Right lobe of liver (tissue), 4 donors: ENCODE data around the gene ELFN1.

Source experiments
- POLR2A ChIP-seq: fragments of 450-650 bp; IDR thresholded peaks from one replicate; pipeline ENCODE4 v1.6.1; 2017; ENCODE audit warnings: antibody characterized with exemption, mild to moderate bottlenecking
- TF ChIP-seq, protein P1 (sequence below), 4 donors: fragments of 200-600 bp in 3 of 4; fragments of 450-650 bp in 1 of 4; IDR thresholded peaks; one replicate each; pipeline versions ENCODE4 v1.5.1 to v1.8.0; 2016 to 2022; ENCODE audit warnings: antibody characterized with exemption in 4 of 4, mild to moderate bottlenecking in 2 of 4
- donor health status: DM: no; HTN: no; CAD: no.
- donor health status: DM: no; HTN: no; CAD: no.
- donor health status: DM: no; HTN: yes; CAD: no.

DNA sequence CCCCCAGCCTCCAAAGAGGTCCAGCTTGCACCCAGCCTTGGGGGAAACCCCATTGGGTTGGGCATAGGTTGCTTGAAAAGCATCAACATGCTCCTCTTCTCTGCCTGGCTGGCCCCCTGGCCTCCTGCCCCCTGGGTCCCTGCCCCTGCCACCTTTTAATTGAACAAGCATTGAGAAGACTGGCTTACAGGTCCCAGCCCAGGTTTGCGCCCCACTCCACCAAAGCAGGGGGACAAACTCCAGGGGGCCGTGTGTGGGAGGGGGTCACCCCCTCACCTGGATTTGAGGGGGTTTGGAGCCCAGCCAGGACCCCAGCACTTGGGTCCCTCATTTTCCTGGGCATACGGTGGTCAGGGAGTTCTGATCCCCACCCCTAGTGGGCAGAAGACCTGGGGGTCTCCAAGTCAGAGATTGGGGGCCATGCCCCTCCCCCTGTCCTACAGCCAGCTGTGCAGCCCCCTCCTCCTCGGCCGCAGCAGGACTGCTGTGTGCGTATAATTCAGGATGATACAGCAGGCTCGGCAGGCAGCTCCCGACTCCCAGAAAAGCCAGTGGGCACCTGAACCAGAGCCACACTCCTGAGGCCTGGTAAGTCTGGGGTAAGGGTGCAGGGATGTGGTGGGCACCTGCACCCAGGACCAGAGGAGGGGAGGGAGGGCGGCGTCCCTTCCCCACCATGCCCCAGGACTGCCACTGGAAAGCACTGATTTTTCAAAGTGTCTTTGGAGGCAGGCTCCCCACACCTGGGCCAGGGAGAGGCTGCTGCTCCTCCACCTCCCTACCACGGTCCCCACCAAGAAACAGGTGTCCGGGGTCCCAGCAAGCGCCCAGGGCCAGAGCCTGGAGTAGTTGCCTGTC is 1.7 kb downstream of the ELFN1 start:
- TF ChIP-seq, protein P1, sequence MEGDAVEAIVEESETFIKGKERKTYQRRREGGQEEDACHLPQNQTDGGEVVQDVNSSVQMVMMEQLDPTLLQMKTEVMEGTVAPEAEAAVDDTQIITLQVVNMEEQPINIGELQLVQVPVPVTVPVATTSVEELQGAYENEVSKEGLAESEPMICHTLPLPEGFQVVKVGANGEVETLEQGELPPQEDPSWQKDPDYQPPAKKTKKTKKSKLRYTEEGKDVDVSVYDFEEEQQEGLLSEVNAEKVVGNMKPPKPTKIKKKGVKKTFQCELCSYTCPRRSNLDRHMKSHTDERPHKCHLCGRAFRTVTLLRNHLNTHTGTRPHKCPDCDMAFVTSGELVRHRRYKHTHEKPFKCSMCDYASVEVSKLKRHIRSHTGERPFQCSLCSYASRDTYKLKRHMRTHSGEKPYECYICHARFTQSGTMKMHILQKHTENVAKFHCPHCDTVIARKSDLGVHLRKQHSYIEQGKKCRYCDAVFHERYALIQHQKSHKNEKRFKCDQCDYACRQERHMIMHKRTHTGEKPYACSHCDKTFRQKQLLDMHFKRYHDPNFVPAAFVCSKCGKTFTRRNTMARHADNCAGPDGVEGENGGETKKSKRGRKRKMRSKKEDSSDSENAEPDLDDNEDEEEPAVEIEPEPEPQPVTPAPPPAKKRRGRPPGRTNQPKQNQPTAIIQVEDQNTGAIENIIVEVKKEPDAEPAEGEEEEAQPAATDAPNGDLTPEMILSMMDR (IDR thresholded peaks at IDR 0.05): no peak
- TF ChIP-seq POLR2A: no peak
